B cell (primary cell): ENCODE results near the gene GYS2. TPM values are rescaled to one million over a fixed set of nuclear protein-coding genes. Genes with fewer than 3 reads are reported as not detected.
"Not testable (repeated sequence)": the region's sequence is repeated elsewhere in the genome, so short reads cannot be mapped to it uniquely, and the experiment has no call there.

Experiments used
- ATAC-seq: fragments of 200-7000 bp; cut with Tn5 transposase; one replicate; pipeline ENCODE4 v1.10.0; 2021; ENCODE audit warnings: low read depth, mild to moderate bottlenecking, moderate number of reproducible peaks, moderate library complexity
- CTCF ChIA-PET: fragments of 350-600 bp; sonication (Branson Sonifier 250); formaldehyde crosslinking; loops from one replicate; lab custom pipeline; 2021; ENCODE audit warnings: antibody characterized with exemption, inconsistent platforms; lab: Charles Lee
- POLR2A ChIA-PET: fragments of 350-600 bp; sonication (Branson Sonifier 250); formaldehyde crosslinking; loops from one replicate; lab custom pipeline; 2021; ENCODE audit warnings: antibody characterized with exemption; lab: Charles Lee
- DNase-seq: peaks from one replicate; pipeline ENCODE4 v3.0.0; 2013
- H2AFZ ChIP-seq: 2 replicates; pipeline ENCODE4 v1.6.1; 2012; ENCODE audit warnings: mild to moderate bottlenecking, low read depth, low read length; ENCODE audit not compliant: insufficient read depth, poor library complexity, severe bottlenecking
- H3K27ac ChIP-seq, 2 donors: 1 replicate in 1 of 2; 2 replicates in 1 of 2; pipeline ENCODE4 v1.5.1; 2012 to 2013; ENCODE audit warnings: low read length in 2 of 2, mild to moderate bottlenecking in 2 of 2, moderate library complexity in 1 of 2
- H3K27me3 ChIP-seq, 4 experiments: fragments of 200-600 bp in 1 of 4; sonication (generic) in 1 of 4; replicated peaks in 1 of 4; 1 replicate in 2 of 4; 2 replicates in 2 of 4; pipeline versions ENCODE4 v1.6.1 to v1.7.0; 2013 to 2016; ENCODE audit warnings: low read length in 3 of 4, mild to moderate bottlenecking in 2 of 4, mixed read lengths in 1 of 4, moderate library complexity in 1 of 4; ENCODE audit not compliant: insufficient read depth in 4 of 4, control insufficient read depth in 3 of 4; ENCODE audit errors: control extremely low read depth in 1 of 4
- H3K36me3 ChIP-seq, 2 experiments: replicated peaks in 1 of 2; 1 replicate in 1 of 2; 2 replicates in 1 of 2; pipeline versions ENCODE4 v1.6.1 to v1.7.1; 2013; ENCODE audit warnings: low read length in 1 of 2; ENCODE audit not compliant: insufficient read depth in 2 of 2, control insufficient read depth in 1 of 2; ENCODE audit errors: control extremely low read depth in 1 of 2, extremely low read depth in 1 of 2
- H3K4me1 ChIP-seq, 2 donors: fragments of 200-600 bp in 1 of 2; sonication (generic) in 1 of 2; 1 replicate in 1 of 2; 2 replicates in 1 of 2; pipeline versions ENCODE4 v1.5.1 to v1.6.1; 2013 to 2017; ENCODE audit warnings: low read length in 2 of 2; ENCODE audit not compliant: control insufficient read depth in 2 of 2, insufficient read depth in 2 of 2
- H3K4me2 ChIP-seq: replicated peaks from 2 replicates; pipeline ENCODE3; 2012; ENCODE audit warnings: mild to moderate bottlenecking, low read depth, low read length; ENCODE audit not compliant: poor library complexity, severe bottlenecking
- H3K4me3 ChIP-seq, 5 experiments: fragments of 200-600 bp in 1 of 5; sonication (generic) in 1 of 5; 1 replicate in 3 of 5; 2 replicates in 2 of 5; pipeline versions ENCODE4 v1.5.1 to v1.7.0; 2011 to 2016; ENCODE audit warnings: low read length in 4 of 5, mild to moderate bottlenecking in 4 of 5, low read depth in 2 of 5, control low read depth in 1 of 5, moderate library complexity in 1 of 5; ENCODE audit not compliant: insufficient read depth in 1 of 5; ENCODE audit errors: control extremely low read depth in 1 of 5, extremely low read depth in 1 of 5
- H3K79me2 ChIP-seq: fragments of 200-600 bp; sonication (generic); one replicate; pipeline ENCODE4 v1.6.0; 2016; ENCODE audit warnings: low read length; ENCODE audit not compliant: control insufficient read depth, insufficient read depth
- H3K9ac ChIP-seq: fragments of 200-600 bp; sonication (generic); 2 replicates; pipeline ENCODE4 v1.6.1; 2017; ENCODE audit warnings: mild to moderate bottlenecking, low read length, moderate library complexity
- H3K9me3 ChIP-seq, 3 donors: one replicate each; pipeline versions ENCODE4 v1.6.1 to v1.7.1; 2013; ENCODE audit warnings: low read length in 2 of 3; ENCODE audit not compliant: control insufficient read depth in 2 of 3, insufficient read depth in 1 of 3; ENCODE audit errors: control extremely low read depth in 1 of 3
- H4K20me1 ChIP-seq: 2 replicates; pipeline ENCODE4 v1.6.0; 2012; ENCODE audit warnings: mild to moderate bottlenecking, low read length; ENCODE audit not compliant: insufficient read depth, control insufficient read depth, poor library complexity, severe bottlenecking
- H3K27ac Mint-ChIP-seq: one replicate; pipeline ENCODE4 v1.8.0; 2021; ENCODE audit warnings: mixed read lengths
- H3K27me3 Mint-ChIP-seq: one replicate; pipeline ENCODE4 v1.8.0; 2021; ENCODE audit warnings: mixed read lengths
- H3K4me1 Mint-ChIP-seq: one replicate; pipeline ENCODE4 v1.8.0; 2021; ENCODE audit warnings: mixed read lengths
- H3K4me3 Mint-ChIP-seq: one replicate; pipeline ENCODE4 v1.8.0; 2021; ENCODE audit warnings: mixed read lengths
- H3K9me3 Mint-ChIP-seq: one replicate; pipeline ENCODE4 v1.8.0; 2022; ENCODE audit warnings: mixed read lengths; ENCODE audit not compliant: insufficient read depth
- EZH2 ChIP-seq: IDR thresholded peaks from 2 replicates; pipeline ENCODE4 v1.6.1; 2012; ENCODE audit warnings: borderline replicate concordance, low read depth, mild to moderate bottlenecking, moderate library complexity, low read length; ENCODE audit not compliant: insufficient read depth, poor library complexity, severe bottlenecking
- WGBS: methylation state at CpG from one replicate; pipeline ENCODE4 v1.1.5; 2013; ENCODE audit warnings: missing lambda C conversion rate; ENCODE audit not compliant: insufficient coverage; 5-methylcytosine and 5-hydroxymethylcytosine counted together
- intact Hi-C: fragments of 100-400 bp; cut with micrococcal nuclease; formaldehyde crosslinking; loops from one replicate; pipeline ENCODE4 v1.10.0; 2022
- polyA plus RNA-seq: library from polyadenylated mRNA; depleted of rRNA; stranded (reverse); fragments of >200 nt; gene quantifications from 2 replicates; pipeline ENCODE4 v1.2.3, GENCODE V29; 2012
- total RNA-seq, 2 donors: library from RNA; stranded (reverse); fragments of 120-200 nt in 1 of 2; gene quantifications; 1 replicate in 1 of 2; 2 replicates in 1 of 2; pipeline versions ENCODE4 v1.2.3 to v1.2.4, GENCODE V29; 2013 to 2022
- TF ChIP-seq, protein P1 (sequence below): fragments of 200-600 bp; IDR thresholded peaks from one replicate; pipeline ENCODE4 v1.8.0; 2022; ENCODE audit warnings: antibody characterized with exemption, mild to moderate bottlenecking

GYS2 gene
- total and polyA plus RNA-seq, 2 donors (not counting 1 experiment from before 2014, with no cell fraction given) = not detected

DNA sequence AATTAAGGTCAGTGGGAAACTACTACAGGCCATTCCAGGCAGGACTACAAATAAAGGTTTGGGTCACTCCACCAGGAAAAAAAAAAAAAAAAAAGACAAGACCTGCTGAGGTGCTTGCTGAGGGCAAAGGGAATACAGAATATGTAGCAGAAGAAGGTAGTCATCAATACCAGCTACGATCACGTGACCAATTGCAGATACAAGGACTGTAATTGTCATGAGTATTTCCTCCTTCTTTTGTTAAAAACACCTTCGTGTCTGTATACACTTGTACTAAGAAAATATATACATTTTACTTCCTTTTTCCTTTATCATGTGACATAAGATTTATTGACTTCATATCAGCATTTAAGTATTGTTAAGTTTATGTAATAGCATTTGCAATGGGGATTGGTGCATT is 19.2 kb downstream of the GYS2 start:
- peaks cover 2% of the 10 kb centered on the region for H3K9me3 Mint-ChIP-seq
- no peak for DNase-seq
- H3K27me3 Mint-ChIP-seq = peaks cover 23% of the 10 kb centered on the region
- ChIA-PET CTCF (no interaction called here), POLR2A (interaction anchor here (0.7 kb wide), 1 partner anchor 48 kb away, joined by 5 read pairs; no protein-coding TSS in a partner anchor)
- H3K36me3 ChIP-seq = no peaks in the 10 kb centered on the region
- H3K4me2 ChIP-seq = no peak overlapping the region
- H3K4me1 Mint-ChIP-seq = no peaks in the 10 kb centered on the region
- TF ChIP-seq EZH2 = no peak
- TF ChIP-seq, protein P1, sequence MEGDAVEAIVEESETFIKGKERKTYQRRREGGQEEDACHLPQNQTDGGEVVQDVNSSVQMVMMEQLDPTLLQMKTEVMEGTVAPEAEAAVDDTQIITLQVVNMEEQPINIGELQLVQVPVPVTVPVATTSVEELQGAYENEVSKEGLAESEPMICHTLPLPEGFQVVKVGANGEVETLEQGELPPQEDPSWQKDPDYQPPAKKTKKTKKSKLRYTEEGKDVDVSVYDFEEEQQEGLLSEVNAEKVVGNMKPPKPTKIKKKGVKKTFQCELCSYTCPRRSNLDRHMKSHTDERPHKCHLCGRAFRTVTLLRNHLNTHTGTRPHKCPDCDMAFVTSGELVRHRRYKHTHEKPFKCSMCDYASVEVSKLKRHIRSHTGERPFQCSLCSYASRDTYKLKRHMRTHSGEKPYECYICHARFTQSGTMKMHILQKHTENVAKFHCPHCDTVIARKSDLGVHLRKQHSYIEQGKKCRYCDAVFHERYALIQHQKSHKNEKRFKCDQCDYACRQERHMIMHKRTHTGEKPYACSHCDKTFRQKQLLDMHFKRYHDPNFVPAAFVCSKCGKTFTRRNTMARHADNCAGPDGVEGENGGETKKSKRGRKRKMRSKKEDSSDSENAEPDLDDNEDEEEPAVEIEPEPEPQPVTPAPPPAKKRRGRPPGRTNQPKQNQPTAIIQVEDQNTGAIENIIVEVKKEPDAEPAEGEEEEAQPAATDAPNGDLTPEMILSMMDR = no peak
- H3K4me1 ChIP-seq = no peaks in the 10 kb centered on the region
- intact Hi-C loops = no loop called here
- no peak overlapping the region for H3K27ac Mint-ChIP-seq
- no peak overlapping the region for H3K27ac ChIP-seq
- ATAC-seq = no peak
- no peaks in the 10 kb centered on the region for H4K20me1 ChIP-seq
- no peaks in the 10 kb centered on the region for H3K79me2 ChIP-seq
- WGBS = no CpG with 5 or more reads among the region's 3 CpGs
- H3K9ac ChIP-seq = no peak overlapping the region
- no peaks in the 10 kb centered on the region for H3K27me3 ChIP-seq
- H3K9me3 ChIP-seq = peaks cover 0 to 11% (median 0%) of the 10 kb centered on the region in 3 donors
- no peak overlapping the region for H2AFZ ChIP-seq
- H3K4me3 Mint-ChIP-seq = no peak overlapping the region
- H3K4me3 ChIP-seq = no peak overlapping the region

DNA sequence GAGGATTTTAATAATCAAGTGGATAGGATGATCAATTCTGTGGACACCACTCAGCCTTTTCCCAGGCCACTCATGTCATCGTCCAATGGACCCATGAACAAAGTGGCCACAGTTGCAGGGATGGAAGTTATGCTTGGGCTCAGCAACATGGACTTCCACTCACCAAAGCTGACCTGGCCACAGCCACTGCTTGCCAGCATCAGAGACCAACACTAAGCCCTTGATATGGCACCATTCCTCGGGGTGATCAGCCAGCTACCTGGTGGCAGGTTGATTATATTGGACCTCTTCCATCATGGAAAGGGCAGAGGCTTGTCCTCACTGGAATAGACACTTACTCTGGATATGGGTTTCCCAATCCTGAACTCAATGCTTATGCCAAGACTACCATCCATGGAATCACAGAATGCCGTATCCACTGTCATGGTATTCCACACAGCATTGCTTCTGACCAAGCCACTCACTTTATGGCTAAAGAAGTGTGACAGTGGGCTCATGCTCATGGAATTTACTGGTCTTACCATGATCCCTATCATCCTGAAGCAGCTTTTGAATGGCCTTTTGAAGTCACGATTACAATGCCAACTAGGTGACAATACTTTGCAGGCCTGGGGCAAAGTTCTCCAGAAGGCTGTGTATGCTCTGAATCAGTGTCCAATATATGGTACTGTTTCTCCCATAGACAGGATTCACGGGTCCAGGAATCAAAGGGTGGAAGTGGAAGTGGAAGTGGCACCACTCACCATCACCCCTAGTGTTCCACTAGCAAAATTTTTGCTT is 20.1 kb downstream of the GYS2 start:
- intact Hi-C loops, H3K4me3 Mint-ChIP-seq, POLR2A ChIA-PET, H3K9me3 ChIP-seq, H3K9ac ChIP-seq, CTCF ChIA-PET, H4K20me1 ChIP-seq, H3K36me3 ChIP-seq, H2AFZ ChIP-seq, H3K79me2 ChIP-seq, H3K27me3 ChIP-seq, H3K9me3 Mint-ChIP-seq, H3K27ac Mint-ChIP-seq, H3K4me2 ChIP-seq, H3K4me1 Mint-ChIP-seq, H3K4me3 ChIP-seq, DNase-seq, H3K27ac ChIP-seq, ATAC-seq, H3K4me1 ChIP-seq: not testable (repeated sequence)
- WGBS = 100% methylated on average over 2 of the region's 5 CpGs
- H3K27me3 Mint-ChIP-seq = peaks cover 31% of the 10 kb centered on the region
